T follicular helper cell (primary cell): ENCODE measurements around the gene MACROD1.

Experiments
- DNase-seq: peaks from one replicate; pipeline ENCODE4 v3.0.0-alpha.2; 2020; ENCODE audit warnings: low read depth

The MACROD1 gene

DNA sequence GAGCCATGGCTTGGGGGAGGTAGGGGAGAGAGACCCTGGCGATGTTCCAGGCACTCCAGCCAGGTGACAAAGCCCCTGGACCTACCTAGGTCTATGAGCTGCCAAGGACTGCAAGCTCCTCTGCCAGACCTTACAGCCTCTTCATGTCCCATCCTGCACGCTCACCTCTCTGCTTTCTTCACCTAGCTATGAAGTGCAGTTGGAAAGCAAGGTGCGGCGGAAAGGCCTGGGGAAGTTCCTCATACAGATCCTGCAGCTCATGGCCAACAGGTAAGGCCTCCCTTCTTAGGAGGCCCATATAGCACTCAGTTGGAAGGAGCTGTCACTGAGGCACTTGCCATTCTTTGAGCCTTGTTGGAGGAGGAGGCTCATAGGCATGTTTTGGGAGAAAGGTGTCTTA is 213.3 kb downstream of the MACROD1 start:
- no peak for DNase-seq

DNA sequence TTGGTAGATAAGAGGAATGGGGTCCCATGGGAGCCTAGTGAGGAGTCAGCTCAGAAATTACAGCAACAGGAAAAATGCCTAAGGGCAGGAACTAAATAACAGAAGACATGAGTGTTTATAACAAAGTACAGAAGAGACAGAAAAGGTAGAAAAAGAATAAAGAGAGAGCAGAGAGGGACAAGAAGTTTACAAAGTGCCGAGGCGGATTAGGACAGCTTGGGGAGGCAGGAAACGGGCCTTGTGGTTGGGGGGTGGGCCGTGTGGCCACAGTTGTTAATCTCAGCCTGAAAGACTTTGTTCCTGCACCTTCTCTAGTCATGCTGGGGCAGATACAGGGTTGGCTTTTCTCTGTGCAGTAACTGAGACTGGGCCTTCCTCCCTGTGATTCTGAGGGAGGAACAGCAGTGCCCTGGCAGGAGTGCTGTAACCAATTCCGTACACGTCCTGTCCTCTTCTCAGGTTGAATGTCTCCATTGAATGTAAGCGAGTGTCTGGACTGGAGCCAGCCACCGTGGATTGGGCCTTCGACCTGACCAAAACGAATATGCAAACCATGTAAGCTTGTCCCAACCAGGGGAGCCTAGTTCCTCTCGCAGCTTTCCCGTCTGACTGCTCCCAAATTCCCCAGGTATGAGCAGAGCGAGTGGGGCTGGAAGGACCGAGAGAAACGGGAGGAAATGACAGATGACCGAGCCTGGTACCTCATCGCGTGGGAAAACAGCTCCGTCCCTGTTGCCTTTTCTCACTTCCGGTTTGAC is 214.0 kb downstream of the MACROD1 start:
- DNase-seq: no peak
